GM23248 (cell line): ENCODE measurements around the gene CLEC12A.

Experiments
- EZH2 ChIP-seq: fragments of 200-600 bp; sonication (generic); IDR thresholded peaks from 2 replicates; pipeline ENCODE4 v1.6.1; 2018; ENCODE audit warnings: antibody characterized with exemption, mild to moderate bottlenecking; ENCODE audit not compliant: insufficient read depth, poor library complexity, severe bottlenecking
- EZH2phosphoT487 ChIP-seq: fragments of 200-600 bp; sonication (generic); IDR thresholded peaks from 2 replicates; pipeline ENCODE4 v1.6.1; 2018; ENCODE audit warnings: antibody characterized with exemption, moderate library complexity, mild to moderate bottlenecking, low read depth; ENCODE audit not compliant: insufficient read depth

- TF ChIP-seq EZH2 (no peak), EZH2phosphoT487 (no peak)
These were observed 20.7 kb downstream of the CLEC12A start for GRCh38 chr12:9991876-9992275.
